Prostate gland (tissue), 2 donors: ENCODE measurements around the gene HLA-DOB. TPM values are rescaled to one million over a fixed set of nuclear protein-coding genes. Genes with fewer than 3 reads are reported as not detected.
"Not testable (repeated sequence)": the region's sequence is repeated elsewhere in the genome, so short reads cannot be mapped to it uniquely, and the experiment has no call there.

ENCODE experiments used
- DNase-seq: peaks from one replicate; pipeline ENCODE4 v3.0.0-alpha.2; 2019; ENCODE audit warnings: low spot score
- H3K27ac ChIP-seq, 2 donors: fragments of 200-600 bp; sonication (generic); 2 replicates each; pipeline ENCODE4 v1.5.1; 2017 to 2019
- H3K27me3 ChIP-seq: fragments of 200-600 bp; sonication (generic); replicated peaks from 2 replicates; pipeline ENCODE4 v1.5.1; 2019; ENCODE audit not compliant: insufficient read depth
- H3K36me3 ChIP-seq, 2 donors: fragments of 200-600 bp; sonication (generic); 1 replicate in 1 of 2; 2 replicates in 1 of 2; pipeline versions ENCODE4 v1.5.1 to v1.8.1; 2017 to 2019
- H3K4me1 ChIP-seq: fragments of 200-600 bp; sonication (generic); replicated peaks from 2 replicates; pipeline ENCODE4 v1.5.1; 2019
- H3K4me3 ChIP-seq, 2 donors: fragments of 200-600 bp; sonication (generic); 2 replicates each; pipeline ENCODE4 v1.5.1; 2017 to 2019
- H3K9me3 ChIP-seq: fragments of 200-600 bp; sonication (generic); 2 replicates; pipeline ENCODE4 v1.5.1; 2017
- CTCF ChIP-seq, 4 experiments: fragments of 200-600 bp in 2 of 4; fragments of 450-650 bp in 2 of 4; sonication (generic) in 2 of 4; IDR thresholded peaks; 1 replicate in 3 of 4; 2 replicates in 1 of 4; pipeline ENCODE4 v1.5.1; 2016 to 2019; ENCODE audit warnings: antibody characterized with exemption in 4 of 4, mild to moderate bottlenecking in 2 of 4, moderate library complexity in 2 of 4
- POLR2A ChIP-seq: fragments of 450-650 bp; IDR thresholded peaks from one replicate; pipeline ENCODE4 v1.6.1; 2016; ENCODE audit warnings: antibody characterized with exemption, mild to moderate bottlenecking
- POLR2AphosphoS5 ChIP-seq: sonication (generic); formaldehyde crosslinking; IDR thresholded peaks from one replicate; pipeline ENCODE4 v1.6.1; 2017; ENCODE audit warnings: antibody characterized with exemption
- WGBS: methylation state at CpG from one replicate; pipeline ENCODE4 v1.1.5; 2018; 5-methylcytosine and 5-hydroxymethylcytosine counted together
- intact Hi-C: fragments of 100-400 bp; cut with DNase I; formaldehyde crosslinking; loops from one replicate; pipeline ENCODE4 v1.14.2; 2022
- total RNA-seq, 2 donors: library from RNA; depleted of rRNA; stranded (reverse); fragments of >200 nt; gene quantifications; one replicate each; pipeline ENCODE4 v1.1.0, GENCODE V29; 2016

The HLA-DOB gene
- total RNA-seq, 2 donors from 2014 or later: 0.41 TPM; not detected in 1

- Histone ChIP-seq H3K4me3 (no peak overlapping the region), H3K27ac (no peak overlapping the region), H3K9me3 (no peaks in the 10 kb centered on the region), H3K27me3 (no peaks in the 10 kb centered on the region), H3K36me3 (no peaks in the 10 kb centered on the region), H3K4me1 (no peaks in the 10 kb centered on the region)
- peak; percentile 38 for DNase-seq
- no peak for TF ChIP-seq POLR2A
- no peak for TF ChIP-seq POLR2AphosphoS5
- peak in 3 of 4 experiments; percentile 41 to 55 (median 44) for TF ChIP-seq CTCF (IDR thresholded peaks at IDR 0.05)
- WGBS: 43% methylated on average over 5 of the region's 5 CpGs
- intact Hi-C loops: no loop called here
Measured at GRCh38 chr6:32785781-32786533, 30.8 kb downstream of the HLA-DOB start.

GRCh38 chr6:32782923-32783322 is 33.9 kb downstream of the HLA-DOB start:
- H3K27ac ChIP-seq, H3K36me3 ChIP-seq, H3K4me3 ChIP-seq, intact Hi-C loops, H3K4me1 ChIP-seq, H3K27me3 ChIP-seq, DNase-seq, H3K9me3 ChIP-seq: not testable (repeated sequence)

GRCh38 chr6:32779036-32779435 is 37.8 kb downstream of the HLA-DOB start:
- H3K27ac ChIP-seq: no peak overlapping the region
- no peaks in the 10 kb centered on the region for H3K36me3 ChIP-seq
- TF ChIP-seq POLR2AphosphoS5 (no peak), POLR2A (no peak), CTCF (IDR thresholded peaks at IDR 0.05) (no peak)
- no peak overlapping the region for H3K4me3 ChIP-seq
- H3K9me3 ChIP-seq: no peaks in the 10 kb centered on the region
- H3K27me3 ChIP-seq: no peaks in the 10 kb centered on the region
- intact Hi-C loops: no loop called here
- DNase-seq: no peak
- no peaks in the 10 kb centered on the region for H3K4me1 ChIP-seq

- Histone ChIP-seq H3K27me3 (no peaks in the 10 kb centered on the region), H3K36me3 (no peaks in the 10 kb centered on the region), H3K4me3 (no peak overlapping the region), H3K27ac (no peak overlapping the region), H3K4me1 (no peaks in the 10 kb centered on the region), H3K9me3 (no peaks in the 10 kb centered on the region)
- WGBS: 14% methylated on average over 1 of the region's 1 CpG
- TF ChIP-seq CTCF (IDR thresholded peaks at IDR 0.05) (no peak), POLR2A (no peak), POLR2AphosphoS5 (no peak)
- intact Hi-C loops: no loop called here
- no peak for DNase-seq
Measured at GRCh38 chr6:32775071-32775470, 41.7 kb downstream of the HLA-DOB start.

- Histone ChIP-seq H3K36me3 (no peaks in the 10 kb centered on the region), H3K27me3 (no peaks in the 10 kb centered on the region), H3K4me3 (no peak overlapping the region), H3K27ac (no peak overlapping the region), H3K4me1 (no peaks in the 10 kb centered on the region), H3K9me3 (no peaks in the 10 kb centered on the region)
- WGBS: 40% methylated on average over 1 of the region's 1 CpG
- TF ChIP-seq POLR2A (no peak), CTCF (IDR thresholded peaks at IDR 0.05) (no peak), POLR2AphosphoS5 (no peak)
- no peak for DNase-seq
- intact Hi-C loops: no loop called here
Measured at GRCh38 chr6:32774426-32774825, 42.4 kb downstream of the HLA-DOB start.
